ENCODE data around the gene RAB3IL1.
"Not testable (repeated sequence)": the region's sequence is repeated elsewhere in the genome, so short reads cannot be mapped to it uniquely, and the experiment has no call there.

Gene RAB3IL1, protein sequence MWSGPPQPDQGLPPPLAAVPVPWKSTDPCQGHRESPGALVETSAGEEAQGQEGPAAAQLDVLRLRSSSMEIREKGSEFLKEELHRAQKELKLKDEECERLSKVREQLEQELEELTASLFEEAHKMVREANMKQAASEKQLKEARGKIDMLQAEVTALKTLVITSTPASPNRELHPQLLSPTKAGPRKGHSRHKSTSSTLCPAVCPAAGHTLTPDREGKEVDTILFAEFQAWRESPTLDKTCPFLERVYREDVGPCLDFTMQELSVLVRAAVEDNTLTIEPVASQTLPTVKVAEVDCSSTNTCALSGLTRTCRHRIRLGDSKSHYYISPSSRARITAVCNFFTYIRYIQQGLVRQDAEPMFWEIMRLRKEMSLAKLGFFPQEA

DNA sequence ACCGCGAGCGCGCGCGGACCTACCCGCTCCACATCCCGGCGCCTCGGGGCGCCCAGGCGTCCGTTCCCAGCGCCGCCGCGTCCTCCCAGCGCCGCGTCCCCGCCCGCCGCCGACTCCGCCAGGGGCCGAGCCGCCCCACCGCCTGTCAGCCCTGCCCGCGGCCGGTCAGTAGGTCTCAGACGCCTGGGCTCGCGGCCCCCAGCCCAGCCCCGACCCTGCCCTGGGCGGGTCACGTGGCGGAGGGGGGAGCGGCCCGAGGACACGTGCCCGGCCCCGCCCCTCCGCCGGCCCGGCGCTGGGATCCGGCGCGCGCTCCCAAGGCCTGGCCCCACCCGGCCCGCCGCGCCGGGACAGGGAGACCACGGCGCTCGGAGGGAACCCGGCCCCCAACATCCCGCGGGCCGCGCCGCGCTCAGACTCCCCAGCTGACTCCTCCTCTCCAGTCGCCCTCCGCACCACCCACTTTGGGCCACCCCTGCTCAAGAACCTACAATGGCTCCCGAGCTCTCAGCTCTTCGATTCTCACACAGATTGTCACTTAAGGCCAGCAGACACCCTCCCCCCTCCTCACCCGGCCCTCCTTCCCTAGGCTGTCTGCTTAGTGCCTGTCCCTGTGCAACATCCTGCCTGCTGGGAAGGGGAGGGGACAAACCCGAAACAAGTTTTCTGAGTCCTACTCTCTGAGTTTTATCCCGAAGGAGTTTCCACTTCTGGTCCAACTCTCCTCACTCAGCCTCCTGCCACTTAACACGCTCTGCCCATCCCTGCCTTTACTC lies at the start of gene RAB3IL1:
TSS of gene RAB3IL1 (minus strand) at position 233 of the 776 bp plus-strand sequence. CDS start at position 34, 199 bp downstream.
- DNase-seq (ENCODE audit: insufficient read length, low spot score): no peak
- no peak for FAIRE-seq

GRCh38 chr11:61966734-61967115 lies 49.4 kb upstream of the RAB3IL1 start:
- no peak for FAIRE-seq

GRCh38 chr11:61964666-61965271 lies 47.4 kb upstream of the RAB3IL1 start:
- FAIRE-seq: not testable (repeated sequence)

More at GRCh38 chr11:61966734-61967115, 49.4 kb upstream of the RAB3IL1 start:
- DNase-seq (ENCODE audit: insufficient read length, low spot score): no peak

DNA sequence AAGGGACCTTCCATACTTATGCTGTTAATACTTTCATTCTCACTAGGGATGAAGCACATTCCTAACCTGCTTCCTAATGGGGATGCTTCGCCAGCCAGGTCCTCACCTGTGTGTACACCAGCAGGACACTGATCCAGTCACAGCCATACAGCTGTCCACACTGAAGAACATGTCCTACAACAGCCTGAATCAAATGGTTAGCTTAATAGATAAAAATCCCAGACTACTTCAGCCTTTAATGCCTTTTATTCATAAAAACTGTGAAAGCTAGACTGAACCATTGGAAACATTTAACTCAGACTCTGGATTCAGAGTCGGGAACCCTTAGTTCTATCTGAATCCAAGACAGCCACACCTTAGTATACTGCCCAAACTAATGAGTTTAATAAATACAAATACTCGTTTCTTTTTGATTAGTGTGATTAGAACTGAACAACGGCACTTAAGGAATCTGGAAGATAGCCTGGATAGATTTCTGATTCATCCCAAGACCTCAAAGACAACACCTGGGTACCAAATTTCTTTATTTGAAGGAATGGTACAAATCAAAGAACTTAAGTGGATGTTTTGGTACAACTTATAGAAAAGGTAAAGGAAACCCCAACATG lies 46.8 kb upstream of the RAB3IL1 start:
- no peak for FAIRE-seq
- no peak for DNase-seq (ENCODE audit: insufficient read length, low spot score)

More at GRCh38 chr11:61964666-61965271, 47.4 kb upstream of the RAB3IL1 start:
- not testable (repeated sequence) for DNase-seq (ENCODE audit: insufficient read length, low spot score)

DNA sequence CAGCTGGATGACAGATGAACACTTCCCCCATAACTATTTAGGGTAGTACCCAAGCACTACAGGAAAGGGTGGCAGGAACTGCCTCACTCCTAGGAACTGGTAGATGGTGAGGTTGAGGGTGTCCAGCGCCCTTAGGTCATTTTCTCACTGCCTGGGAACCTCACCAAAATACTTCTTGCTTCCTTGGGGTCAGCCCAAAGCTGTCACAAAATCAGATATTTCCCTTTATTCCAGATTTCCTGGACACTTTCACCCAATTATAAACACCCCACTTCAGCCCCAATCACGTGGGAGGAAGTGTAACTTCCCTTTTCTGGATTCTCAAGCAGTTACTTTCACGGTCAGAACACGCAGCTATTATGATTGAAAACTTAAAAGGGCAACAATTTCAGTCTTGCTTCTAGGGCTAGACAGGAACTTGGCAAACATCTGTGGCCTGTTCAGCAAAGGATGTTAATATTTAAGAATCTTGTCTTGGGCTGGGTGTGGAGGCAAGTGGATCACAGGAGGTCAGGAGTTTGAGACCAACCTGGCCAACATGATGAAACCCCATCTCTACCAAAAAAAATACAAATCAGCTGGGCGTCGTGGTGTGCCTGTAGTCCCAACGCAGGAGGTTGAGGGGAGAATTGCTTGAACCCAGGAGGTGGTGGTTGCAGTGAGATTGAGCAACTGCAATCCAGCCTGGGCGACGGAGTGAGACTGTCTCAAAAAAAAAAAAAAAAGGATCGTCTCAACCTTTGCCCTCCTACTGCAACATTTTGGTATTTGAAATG lies 46.1 kb upstream of the RAB3IL1 start:
- FAIRE-seq: peak; percentile 49

DNA sequence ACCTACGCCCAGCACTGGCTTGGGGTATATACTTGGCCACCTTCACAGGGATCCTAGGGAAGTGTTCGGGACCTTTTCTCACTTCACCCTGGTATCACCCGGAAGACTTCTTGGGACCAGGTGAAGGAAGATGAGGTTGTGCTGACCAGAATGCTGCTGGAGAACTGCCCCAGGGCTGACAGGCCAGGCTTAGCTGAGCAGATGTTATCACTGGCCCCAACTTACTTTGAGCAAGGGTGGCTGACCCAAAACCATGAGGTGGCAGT lies 45.6 kb upstream of the RAB3IL1 start:
- FAIRE-seq (no peak), DNase-seq (ENCODE audit: insufficient read length, low spot score) (no peak)

More for the DNA sequence above, 46.1 kb upstream of the RAB3IL1 start:
- no peak for DNase-seq (ENCODE audit: insufficient read length, low spot score)

DNA sequence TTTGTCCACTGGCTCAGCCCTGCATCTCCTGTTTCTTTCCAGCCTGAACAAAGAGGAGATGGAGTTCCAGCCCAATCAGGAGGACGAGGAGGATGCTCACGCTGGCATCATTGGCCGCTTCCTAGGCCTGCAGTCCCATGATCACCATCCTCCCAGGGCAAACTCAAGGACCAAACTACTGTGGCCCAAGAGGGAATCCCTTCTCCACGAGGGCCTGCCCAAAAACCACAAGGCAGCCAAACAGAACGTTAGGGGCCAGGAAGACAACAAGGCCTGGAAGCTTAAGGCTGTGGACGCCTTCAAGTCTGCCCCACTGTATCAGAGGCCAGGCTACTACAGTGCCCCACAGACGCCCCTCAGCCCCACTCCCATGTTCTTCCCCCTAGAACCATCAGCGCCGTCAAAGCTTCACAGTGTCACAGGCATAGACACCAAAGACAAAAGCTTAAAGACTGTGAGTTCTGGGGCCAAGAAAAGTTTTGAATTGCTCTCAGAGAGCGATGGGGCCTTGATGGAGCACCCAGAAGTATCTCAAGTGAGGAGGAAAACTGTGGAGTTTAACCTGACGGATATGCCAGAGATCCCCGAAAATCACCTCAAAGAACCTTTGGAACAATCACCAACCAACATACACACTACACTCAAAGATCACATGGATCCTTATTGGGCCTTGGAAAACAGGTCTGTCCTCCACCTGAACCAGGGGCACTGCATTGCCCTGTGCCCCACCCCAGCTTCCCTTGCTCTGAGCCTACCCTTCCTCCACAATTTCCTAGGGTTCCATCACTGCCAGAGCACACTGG lies 45.0 kb upstream of the RAB3IL1 start:
- no peak for DNase-seq (ENCODE audit: insufficient read length, low spot score)
- no peak for FAIRE-seq

DNA sequence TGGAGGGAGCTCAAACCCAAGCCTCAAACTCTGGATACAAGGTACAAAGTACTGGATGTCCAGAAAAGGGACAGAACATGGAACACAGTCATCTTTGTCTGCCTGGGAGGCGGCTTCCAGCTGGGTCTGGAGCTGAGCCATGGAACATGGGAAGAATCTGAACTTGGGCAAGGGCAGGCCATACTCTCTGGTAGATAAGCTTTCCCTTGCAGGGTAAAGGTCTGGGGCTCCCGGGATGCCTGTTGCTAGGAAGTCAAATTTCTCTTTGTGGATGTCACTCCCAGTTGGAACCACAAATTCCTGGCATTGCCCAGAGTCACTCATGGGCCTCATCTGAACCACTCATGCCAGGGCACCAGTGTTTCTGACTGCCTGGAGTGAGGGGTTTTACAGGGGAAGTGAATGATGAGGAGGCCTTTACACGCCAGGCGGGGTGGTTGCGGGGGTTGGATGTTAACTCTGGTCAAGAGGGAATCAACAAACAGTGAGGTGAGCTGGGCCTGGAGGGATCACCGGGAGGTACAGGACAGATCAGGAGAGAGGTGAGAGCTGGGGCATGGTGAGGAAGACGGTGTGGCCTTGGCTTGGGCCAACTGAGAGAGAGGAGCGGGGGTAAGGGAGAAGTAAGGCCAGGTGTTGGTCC lies 44.3 kb upstream of the RAB3IL1 start:
- DNase-seq (ENCODE audit: insufficient read length, low spot score) (no peak), FAIRE-seq (no peak)

DNA sequence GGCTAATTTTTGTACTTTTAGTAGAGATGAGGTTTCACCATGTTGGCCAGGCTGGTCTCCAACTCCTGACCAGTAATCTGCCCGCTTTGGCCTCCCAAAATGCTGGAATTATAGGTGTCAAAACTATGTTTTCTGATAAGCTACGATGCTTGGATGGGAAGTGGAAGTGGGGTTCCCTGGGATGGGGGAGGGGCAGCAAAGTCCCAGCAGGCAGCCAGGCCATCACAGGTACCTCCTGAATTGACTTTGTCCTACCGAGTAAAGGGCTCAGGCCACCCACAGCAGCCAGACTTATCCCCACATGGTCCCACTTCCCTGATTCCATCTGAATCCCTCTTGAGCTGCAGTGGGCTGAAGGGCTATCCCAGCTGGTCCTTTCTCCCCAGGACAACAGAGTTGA lies 43.2 kb upstream of the RAB3IL1 start:
- FAIRE-seq (no peak), DNase-seq (ENCODE audit: insufficient read length, low spot score) (no peak)

GRCh38 chr11:61959678-61960077 lies 42.3 kb upstream of the RAB3IL1 start:
- DNase-seq (ENCODE audit: insufficient read length, low spot score) (no peak), FAIRE-seq (no peak)

- DNase-seq (ENCODE audit: insufficient read length, low spot score) (no peak), FAIRE-seq (no peak)
These were observed 41.7 kb upstream of the RAB3IL1 start for GRCh38 chr11:61959114-61959513.

GRCh38 chr11:61958590-61958989 lies 41.2 kb upstream of the RAB3IL1 start:
- no peak for DNase-seq (ENCODE audit: insufficient read length, low spot score)
- no peak for FAIRE-seq

GRCh38 chr11:61957021-61957770 lies 39.8 kb upstream of the RAB3IL1 start:
- FAIRE-seq: no peak
- no peak for DNase-seq (ENCODE audit: insufficient read length, low spot score)

- FAIRE-seq: no peak
- no peak for DNase-seq (ENCODE audit: insufficient read length, low spot score)
These were observed 39.0 kb upstream of the RAB3IL1 start for GRCh38 chr11:61956191-61957020.

GRCh38 chr11:61955422-61956135 lies 38.2 kb upstream of the RAB3IL1 start:
- no peak for DNase-seq (ENCODE audit: insufficient read length, low spot score)
- no peak for FAIRE-seq

DNA sequence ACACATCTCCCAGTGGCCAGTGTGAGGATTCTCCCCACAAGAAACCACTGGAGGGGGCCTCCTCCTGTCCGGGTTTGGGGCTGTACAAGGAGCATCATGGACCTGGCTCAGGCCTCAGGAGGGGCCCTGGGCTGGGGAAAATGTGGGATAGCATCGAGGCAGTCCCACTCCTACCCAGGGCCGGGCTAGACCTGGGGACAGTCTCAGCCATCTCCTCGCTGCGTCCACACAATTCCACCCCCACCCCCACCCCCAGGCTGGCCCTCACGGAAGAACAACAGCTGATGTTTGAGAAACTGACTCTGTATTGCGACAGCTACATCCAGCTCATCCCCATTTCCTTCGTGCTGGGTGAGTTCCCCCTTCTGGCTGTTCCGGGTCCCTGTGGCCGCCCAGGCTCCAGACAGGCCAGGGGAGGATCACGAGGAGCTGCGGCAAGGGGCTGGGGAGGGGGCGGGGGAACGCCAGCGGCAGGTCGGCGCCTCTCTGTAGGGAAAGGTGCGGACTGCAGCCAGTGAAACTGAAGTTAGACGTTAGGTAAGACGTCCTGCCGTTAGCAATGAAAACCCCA lies 37.6 kb upstream of the RAB3IL1 start:
- DNase-seq (ENCODE audit: insufficient read length, low spot score): no peak
- no peak for FAIRE-seq
